Liver (tissue), 9 donors: Measurements from ENCODE around the gene SPARC. TPM values are rescaled to one million over a fixed set of nuclear protein-coding genes. Genes with fewer than 3 reads are reported as not detected.

Source experiments
- DNase-seq: peaks from one replicate; pipeline ENCODE4 v3.0.0-alpha.2; 2017; ENCODE audit warnings: low spot score
- H3K27ac ChIP-seq, 2 donors: one replicate each; pipeline ENCODE4 v1.7.0; 2013; ENCODE audit warnings: inconsistent platforms in 2 of 2, low read length in 2 of 2, control low read depth in 1 of 2, low read depth in 1 of 2, mild to moderate bottlenecking in 1 of 2
- H3K27me3 ChIP-seq, 4 donors: one replicate each; pipeline versions ENCODE4 v1.6.1 to v1.7.0; 2013; ENCODE audit warnings: low read length in 3 of 4, inconsistent platforms in 1 of 4, mild to moderate bottlenecking in 1 of 4, moderate library complexity in 1 of 4; ENCODE audit not compliant: control insufficient read depth in 4 of 4, insufficient read depth in 4 of 4
- H3K36me3 ChIP-seq, 4 donors: one replicate each; pipeline versions ENCODE4 v1.6.1 to v1.7.0; 2013; ENCODE audit warnings: low read length in 3 of 4, mild to moderate bottlenecking in 3 of 4, low read depth in 1 of 4, moderate library complexity in 1 of 4; ENCODE audit not compliant: control insufficient read depth in 4 of 4, insufficient read depth in 3 of 4
- H3K4me1 ChIP-seq, 4 donors: one replicate each; pipeline versions ENCODE4 v1.6.1 to v1.7.0; 2013; ENCODE audit warnings: low read length in 3 of 4, mild to moderate bottlenecking in 3 of 4, moderate library complexity in 1 of 4; ENCODE audit not compliant: control insufficient read depth in 4 of 4, insufficient read depth in 4 of 4
- H3K4me3 ChIP-seq, 3 donors: one replicate each; pipeline versions ENCODE4 v1.6.1 to v1.7.0; 2013; ENCODE audit warnings: low read length in 3 of 3, control low read depth in 1 of 3, low read depth in 1 of 3, mild to moderate bottlenecking in 1 of 3
- H3K9ac ChIP-seq, 2 donors: one replicate each; pipeline ENCODE4 v1.7.0; 2013; ENCODE audit warnings: low read length in 2 of 2, mild to moderate bottlenecking in 2 of 2, moderate library complexity in 2 of 2, control low read depth in 1 of 2, low read depth in 1 of 2
- H3K9me3 ChIP-seq, 4 donors: one replicate each; pipeline versions ENCODE4 v1.6.1 to v1.7.0; 2013; ENCODE audit warnings: low read length in 3 of 4; ENCODE audit not compliant: control insufficient read depth in 4 of 4
- ATF3 ChIP-seq: IDR thresholded peaks from 2 replicates; pipeline ENCODE4 v1.6.1; 2016; ENCODE audit warnings: antibody characterized with exemption
- CTCF ChIP-seq: fragments of 150-350 bp; IDR thresholded peaks from 2 replicates; pipeline ENCODE4 v1.5.1; 2017; ENCODE audit warnings: improper control_type of control experiment, low read depth, low read length; ENCODE audit not compliant: missing input control
- EGR1 ChIP-seq, 2 donors: IDR thresholded peaks; 2 replicates each; pipeline ENCODE4 v1.6.1; 2016 to 2018; ENCODE audit warnings: antibody characterized with exemption in 2 of 2, low read depth in 2 of 2
- FOXA1 ChIP-seq: IDR thresholded peaks from 2 replicates; pipeline ENCODE4 v1.6.1; 2016; ENCODE audit warnings: antibody characterized with exemption
- GABPA ChIP-seq, 2 donors: IDR thresholded peaks in 1 of 2; conservative IDR thresholded peaks in 1 of 2; 2 replicates each; pipeline ENCODE4 v1.6.1; 2016; ENCODE audit warnings: antibody characterized with exemption in 2 of 2, mild to moderate bottlenecking in 1 of 2, moderate library complexity in 1 of 2
- HNF4G ChIP-seq: IDR thresholded peaks from 2 replicates; pipeline ENCODE4 v1.6.1; 2016; ENCODE audit warnings: antibody characterized with exemption
- JUND ChIP-seq, 2 donors: IDR thresholded peaks; 2 replicates each; pipeline ENCODE4 v1.6.1; 2016; ENCODE audit warnings: antibody characterized with exemption in 2 of 2
- MAX ChIP-seq: IDR thresholded peaks from 2 replicates; pipeline ENCODE4 v1.6.1; 2016; ENCODE audit warnings: antibody characterized with exemption
- NR2F2 ChIP-seq: IDR thresholded peaks from 2 replicates; pipeline ENCODE4 v1.6.1; 2016; ENCODE audit warnings: antibody characterized with exemption
- RAD21 ChIP-seq, 2 donors: IDR thresholded peaks; 2 replicates each; pipeline ENCODE4 v1.6.1; 2016; ENCODE audit warnings: antibody characterized with exemption in 2 of 2, mild to moderate bottlenecking in 2 of 2
- RXRA ChIP-seq, 2 donors: IDR thresholded peaks; 2 replicates each; pipeline ENCODE4 v1.6.1; 2017 to 2018; ENCODE audit warnings: antibody characterized with exemption in 2 of 2, mild to moderate bottlenecking in 1 of 2
- SP1 ChIP-seq: IDR thresholded peaks from 2 replicates; pipeline ENCODE4 v1.6.1; 2018; ENCODE audit warnings: antibody characterized with exemption, mild to moderate bottlenecking
- TAF1 ChIP-seq: conservative IDR thresholded peaks from 2 replicates; pipeline ENCODE4 v1.6.1; 2016; ENCODE audit warnings: antibody characterized with exemption, mild to moderate bottlenecking
- YY1 ChIP-seq: IDR thresholded peaks from 2 replicates; pipeline ENCODE4 v1.6.1; 2016; ENCODE audit warnings: antibody characterized with exemption, mild to moderate bottlenecking
- ZBTB33 ChIP-seq: IDR thresholded peaks from 2 replicates; pipeline ENCODE4 v1.6.1; 2016; ENCODE audit warnings: antibody characterized with exemption
- WGBS: extraction: QIAGEN DNeasy Blood & Tissue Kit; methylation state at CpG from one replicate; pipeline ENCODE4 v1.1.7; 2013; 5-methylcytosine and 5-hydroxymethylcytosine counted together
- polyA plus RNA-seq, 2 donors: library from polyadenylated mRNA; stranded (reverse) in 1 of 2; unstranded in 1 of 2; fragments of 200-250 nt in 1 of 2; fragments of >200 nt in 1 of 2; fragmentation: Nextera tagmentation in 1 of 2; extraction: Ambion mirVana in 1 of 2; gene quantifications; one replicate each; pipeline versions ENCODE4 v1.2.1 to v1.2.3, GENCODE V29; 2013 to 2015
- total RNA-seq, 2 donors: library from RNA; depleted of rRNA; stranded (reverse); fragments of >200 nt; gene quantifications; one replicate each; pipeline ENCODE4 v1.2.3, GENCODE V29; 2014
- donor health status: healthy.
- donor health status: healthy.
- donor health status: healthy.
- donor health status: healthy.
- donor health status: healthy.

The SPARC gene
- total and polyA plus RNA-seq, 4 donors = 96.6 to 269 (median 110) TPM

- Histone ChIP-seq H3K27ac (peak overlapping the region; percentile 23 to 57), H3K27me3 (no peaks in the 10 kb centered on the region), H3K4me3 (no peak overlapping the region), H3K9ac (no peak overlapping the region), H3K36me3 (no peaks in the 10 kb centered on the region), H3K9me3 (no peaks in the 10 kb centered on the region), H3K4me1 (peaks cover 0 to 7% (median 2%) of the 10 kb centered on the region in 4 donors)
- 78% methylated on average over 8 of the region's 8 CpGs for WGBS
- no peak for TF ChIP-seq JUND (IDR thresholded peaks at IDR 0.05)
- TF ChIP-seq RXRA (IDR thresholded peaks at IDR 0.05) = no peak
- no peak for TF ChIP-seq YY1
- no peak for TF ChIP-seq RAD21 (IDR thresholded peaks at IDR 0.05)
- no peak for TF ChIP-seq GABPA (IDR thresholded peaks at IDR 0.05 in 1 of 2, conservative IDR thresholded peaks at IDR 0.05 in 1 of 2)
- TF ChIP-seq MAX = no peak
- no peak for TF ChIP-seq EGR1 (IDR thresholded peaks at IDR 0.05; ENCODE audit: low read depth in 2 of 2)
- TF ChIP-seq SP1 = no peak
- no peak for TF ChIP-seq FOXA1
- TF ChIP-seq ATF3 = no peak
- no peak for TF ChIP-seq CTCF
- no peak for TF ChIP-seq NR2F2
- no peak for DNase-seq
Measured at GRCh38 chr5:151672516-151672915, 14.2 kb downstream of the SPARC start.

- Histone ChIP-seq H3K36me3 (no peaks in the 10 kb centered on the region), H3K9ac (no peak overlapping the region), H3K4me1 (peaks cover 0 to 7% (median 2%) of the 10 kb centered on the region in 4 donors), H3K27me3 (no peaks in the 10 kb centered on the region), H3K27ac (peak overlapping the region; percentile 49 to 82), H3K9me3 (no peaks in the 10 kb centered on the region), H3K4me3 (no peak overlapping the region)
- TF ChIP-seq FOXA1 (no peak), EGR1 (IDR thresholded peaks at IDR 0.05; ENCODE audit: low read depth in 2 of 2) (no peak), RXRA (IDR thresholded peaks at IDR 0.05) (no peak), SP1 (no peak), ATF3 (no peak)
- DNase-seq = no peak
- WGBS = 72% methylated on average over 4 of the region's 4 CpGs
Measured at GRCh38 chr5:151671950-151672349, 14.8 kb downstream of the SPARC start.

GRCh38 chr5:151670953-151671636, 15.6 kb downstream of the SPARC start:
- no peak for DNase-seq
- Histone ChIP-seq H3K4me1 (peaks cover 0 to 7% (median 2%) of the 10 kb centered on the region in 4 donors), H3K27me3 (no peaks in the 10 kb centered on the region), H3K9me3 (no peaks in the 10 kb centered on the region), H3K9ac (no peak overlapping the region), H3K27ac (peak overlapping the region; percentile 49 to 82), H3K4me3 (no peak overlapping the region), H3K36me3 (no peaks in the 10 kb centered on the region)
- 66% methylated on average over 6 of the region's 6 CpGs for WGBS
- TF ChIP-seq HNF4G (no peak), ZBTB33 (no peak), SP1 (no peak), GABPA (IDR thresholded peaks at IDR 0.05 in 1 of 2, conservative IDR thresholded peaks at IDR 0.05 in 1 of 2) (no peak), RAD21 (IDR thresholded peaks at IDR 0.05) (no peak), TAF1 (no peak)
